A549 (cell line): ENCODE measurements around the gene SLC43A1. TPM values are rescaled to one million over a fixed set of nuclear protein-coding genes. Genes with fewer than 3 reads are reported as not detected.

Experiments used
- ATAC-seq, 2 experiments: fragments of 200-7000 bp in 1 of 2; fragments of >200 bp in 1 of 2; cut with Nextera tagmentation in 1 of 2; cut with Tn5 transposase in 1 of 2; 3 replicates each; pipeline versions ENCODE4 v1.8.0 to v1.9.1; 2018 to 2020; ENCODE audit warnings: mild to moderate bottlenecking in 1 of 2, moderate library complexity in 1 of 2
- CTCF ChIA-PET: fragments of 300-600 bp; sonication (Branson Sonifier 250); formaldehyde crosslinking; extraction: SDS; loops from one replicate; lab custom pipeline; 2021; ENCODE audit warnings: antibody characterized with exemption, inconsistent platforms; lab: Yijun Ruan, JAX
- POLR2A ChIA-PET: fragments of 350-600 bp; formaldehyde crosslinking; extraction: SDS; loops from one replicate; lab custom pipeline; 2021; ENCODE audit warnings: antibody characterized with exemption, inconsistent platforms; lab: Yijun Ruan, JAX
- DNase-seq, 2 experiments: peaks; one replicate each; pipeline versions ENCODE4 v3.0.0 to v3.0.0-alpha.2; 2011 to 2016; ENCODE audit warnings: low read depth in 1 of 2, low spot score in 1 of 2
- FAIRE-seq: peaks from 2 replicates; lab custom pipeline; 2011; peaks lifted over from hg19 to GRCh38; lab: Jason Lieb, UNC
- H3K27ac ChIP-seq, 2 experiments: fragments of >200 bp; sonication (Bioruptor Twin); formaldehyde crosslinking; 3 replicates each; pipeline ENCODE4 v1.5.1; 2016 to 2017
- H3K4me1 ChIP-seq: fragments of >200 bp; sonication (Bioruptor Twin); formaldehyde crosslinking; 3 replicates; pipeline ENCODE4 v1.6.1; 2016
- H3K4me2 ChIP-seq: fragments of >200 bp; sonication (Bioruptor Twin); formaldehyde crosslinking; 3 replicates; pipeline ENCODE4 v1.6.1; 2016
- H3K4me3 ChIP-seq: fragments of >200 bp; sonication (Bioruptor Twin); formaldehyde crosslinking; 3 replicates; pipeline ENCODE4 v1.5.1; 2016
- H3K9me3 ChIP-seq: fragments of >200 bp; sonication (Bioruptor Twin); formaldehyde crosslinking; 3 replicates; pipeline ENCODE4 v1.6.1; 2016
- BHLHE40 ChIP-seq: IDR thresholded peaks from 2 replicates; pipeline ENCODE4 v1.6.1; 2012; ENCODE audit warnings: low read depth, low read length, inconsistent platforms
- CBX8 ChIP-seq: fragments of 200-600 bp; sonication (generic); IDR thresholded peaks from 2 replicates; pipeline ENCODE4 v1.6.1; 2016
- CTCF ChIP-seq: fragments of >200 bp; sonication (Bioruptor Twin); formaldehyde crosslinking; IDR thresholded peaks from 3 replicates; pipeline ENCODE4 v1.5.1; 2016
- E2F6 ChIP-seq: IDR thresholded peaks from 2 replicates; pipeline ENCODE4 v1.6.1; 2012; ENCODE audit warnings: low read depth, borderline replicate concordance
- EHF ChIP-seq: fragments of 250-450 bp; sonication (Bioruptor Pico); IDR thresholded peaks from 2 replicates; pipeline ENCODE4 v1.5.0; 2020; ENCODE audit warnings: mild to moderate bottlenecking
- FOSL2 ChIP-seq, 2 experiments: fragments of 450-650 bp in 1 of 2; fragments of >200 bp in 1 of 2; sonication (Bioruptor Twin) in 1 of 2; formaldehyde crosslinking; IDR thresholded peaks; 2 replicates each; pipeline versions ENCODE4 v1.5.0 to v1.6.1; 2016 to 2020; ENCODE audit warnings: mild to moderate bottlenecking in 1 of 2, moderate library complexity in 1 of 2
- GATA3 ChIP-seq: IDR thresholded peaks from 2 replicates; pipeline ENCODE4 v1.6.1; 2012; ENCODE audit warnings: borderline replicate concordance
- HES2 ChIP-seq: fragments of >200 bp; sonication (Bioruptor Twin); formaldehyde crosslinking; IDR thresholded peaks from 2 replicates; pipeline ENCODE4 v1.6.1; 2016
- HEYL ChIP-seq: fragments of 250-450 bp; sonication (Bioruptor Pico); IDR thresholded peaks from 2 replicates; pipeline ENCODE4 v1.8.0; 2021; ENCODE audit warnings: mild to moderate bottlenecking, moderate library complexity
- HOXB5 ChIP-seq: fragments of 250-450 bp; sonication (Bioruptor Pico); IDR thresholded peaks from 2 replicates; pipeline ENCODE4 v1.5.0; 2020; ENCODE audit warnings: mild to moderate bottlenecking, moderate library complexity
- JUNB ChIP-seq: fragments of >200 bp; sonication (Bioruptor Twin); formaldehyde crosslinking; IDR thresholded peaks from 2 replicates; pipeline ENCODE4 v1.6.1; 2016
- KDM5A ChIP-seq: fragments of 200-600 bp; sonication (generic); IDR thresholded peaks from 2 replicates; pipeline ENCODE4 v1.6.1; 2016; ENCODE audit warnings: antibody characterized with exemption, mild to moderate bottlenecking
- MAFK ChIP-seq: fragments of 450-650 bp; IDR thresholded peaks from 2 replicates; pipeline ENCODE4 v1.6.1; 2014; ENCODE audit not compliant: partially characterized antibody
- MAZ ChIP-seq: fragments of 150-350 bp; IDR thresholded peaks from 2 replicates; pipeline ENCODE4 v1.6.1; 2014; ENCODE audit warnings: antibody characterized with exemption, low read depth, low read length, borderline replicate concordance
- MYC ChIP-seq: IDR thresholded peaks from 2 replicates; pipeline ENCODE4 v1.6.1; 2012; ENCODE audit warnings: mild to moderate bottlenecking, inconsistent platforms, low read length, improper control_type of control experiment, borderline replicate concordance
- POLR2A ChIP-seq: IDR thresholded peaks from 2 replicates; pipeline ENCODE4 v1.6.1; 2012; ENCODE audit warnings: mild to moderate bottlenecking, low read length
- RAD21 ChIP-seq, 2 experiments: fragments of >200 bp in 1 of 2; sonication (Bioruptor Twin) in 1 of 2; formaldehyde crosslinking in 1 of 2; IDR thresholded peaks in 1 of 2; conservative IDR thresholded peaks in 1 of 2; 2 replicates in 1 of 2; 3 replicates in 1 of 2; pipeline ENCODE4 v1.6.1; 2012 to 2018; ENCODE audit warnings: inconsistent platforms in 1 of 2
- RCOR1 ChIP-seq: fragments of 150-350 bp; IDR thresholded peaks from 2 replicates; pipeline ENCODE4 v1.6.1; 2014; ENCODE audit warnings: antibody characterized with exemption, low read length, low read depth
- RFX5 ChIP-seq: fragments of 450-650 bp; IDR thresholded peaks from 2 replicates; pipeline ENCODE4 v1.7.1; 2014; ENCODE audit warnings: antibody characterized with exemption, mild to moderate bottlenecking, moderate library complexity
- RNF2 ChIP-seq: fragments of 200-600 bp; sonication (generic); IDR thresholded peaks from 2 replicates; pipeline ENCODE4 v1.6.1; 2016; ENCODE audit warnings: low read depth, mild to moderate bottlenecking, antibody characterized with exemption, moderate library complexity, borderline replicate concordance
- SREBF2 ChIP-seq: fragments of 450-650 bp; IDR thresholded peaks from 2 replicates; pipeline ENCODE4 v1.6.1; 2014; ENCODE audit warnings: mild to moderate bottlenecking, moderate library complexity
- TP53 ChIP-seq: fragments of 250-450 bp; sonication (Bioruptor Pico); IDR thresholded peaks from 2 replicates; pipeline ENCODE4 v1.5.0; 2021; ENCODE audit warnings: mild to moderate bottlenecking, moderate library complexity
- ZFP36 ChIP-seq: fragments of 450-650 bp; IDR thresholded peaks from 2 replicates; pipeline ENCODE4 v1.6.1; 2014; ENCODE audit warnings: borderline replicate concordance; ENCODE audit not compliant: partially characterized antibody
- ZNF302 ChIP-seq: fragments of 250-450 bp; sonication (Bioruptor Pico); IDR thresholded peaks from 2 replicates; pipeline ENCODE4 v1.9.0; 2021; ENCODE audit warnings: inconsistent platforms, mild to moderate bottlenecking, moderate library complexity
- ZSCAN20 ChIP-seq: fragments of 250-450 bp; sonication (Bioruptor Pico); IDR thresholded peaks from 2 replicates; pipeline ENCODE4 v1.8.0; 2022; ENCODE audit warnings: mild to moderate bottlenecking, moderate library complexity
- WGBS: methylation state at CpG from one replicate; pipeline ENCODE4 v1.1.6; 2017; ENCODE audit errors: missing lambda C conversion rate; 5-methylcytosine and 5-hydroxymethylcytosine counted together
- polyA plus RNA-seq, 4 experiments: library from polyadenylated mRNA; depleted of rRNA in 3 of 4; stranded (reverse); fragments of >200 nt; fragmentation: RNase III in 1 of 4; extraction: RNeasy Plus Mini Kit Qiagen cat#74134 plus additional on column Dnase treatment in 1 of 4; gene quantifications; 2 replicates in 3 of 4; 3 replicates in 1 of 4; pipeline ENCODE4 v1.2.3, GENCODE V29; 2011 to 2017
- TF ChIP-seq, protein P1 (sequence below): IDR thresholded peaks from 2 replicates; pipeline ENCODE4 v1.6.1; 2012
- TF ChIP-seq, protein P2 (sequence below): fragments of 250-450 bp; sonication (Bioruptor Pico); IDR thresholded peaks from 2 replicates; pipeline ENCODE4 v1.5.0; 2020; ENCODE audit warnings: low read depth, mild to moderate bottlenecking, moderate library complexity

The SLC43A1 gene
- polyA plus RNA-seq, 2 of the 4 experiments (the other 2 are of a cell fraction): 1.0 to 4.6 TPM

DNA sequence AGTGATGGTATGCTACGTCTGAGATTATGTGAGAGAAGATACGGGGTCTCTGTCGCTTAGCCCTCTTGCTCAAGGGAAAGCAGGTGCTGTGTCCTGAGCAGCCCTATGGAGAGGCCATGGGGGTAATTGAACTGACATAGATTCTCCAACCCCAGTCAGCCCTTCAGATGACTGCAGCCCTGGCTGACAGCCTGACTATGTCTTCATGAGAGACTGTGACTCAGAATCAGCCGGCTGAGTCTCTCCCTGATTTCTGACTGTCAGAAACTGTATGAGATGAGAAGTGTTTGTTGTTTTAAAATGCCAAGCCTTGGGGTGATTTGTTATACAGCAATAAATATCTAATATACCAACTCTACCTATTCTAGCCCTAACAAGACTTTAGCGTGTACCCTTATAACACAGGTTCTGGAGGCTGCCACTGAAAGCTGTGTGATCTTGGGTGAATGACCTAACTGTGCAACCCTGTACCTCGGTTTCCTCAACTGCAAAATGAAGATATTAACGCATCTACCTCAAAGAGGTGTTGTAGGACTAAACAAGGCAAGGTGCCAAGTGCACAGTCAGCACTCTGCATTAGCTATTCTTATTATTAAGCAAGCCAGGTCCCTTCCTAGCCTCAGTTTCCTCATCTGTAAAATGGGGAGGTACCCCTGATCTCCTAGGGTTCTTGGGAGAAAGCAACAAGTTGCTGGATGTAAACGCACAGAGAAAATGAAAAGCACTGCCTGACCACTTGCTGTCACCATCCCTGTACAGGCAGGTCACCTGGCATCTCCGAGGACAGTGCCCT is 24.9 kb downstream of the SLC43A1 start:
- FAIRE-seq: no peak
- ChIA-PET CTCF (interaction anchor here (0.5 to 22.5 kb wide), 11 partner anchors 9 to 297 kb away, joined by 3 to 299 read pairs (median 3); partner anchors contain the start of genes RTN4RL2 and TIMM10), POLR2A (no interaction called here)
- Histone ChIP-seq H3K27ac (no peak overlapping the region), H3K4me2 (no peak overlapping the region), H3K4me1 (peaks cover 7% of the 10 kb centered on the region), H3K9me3 (no peaks in the 10 kb centered on the region), H3K4me3 (no peak overlapping the region)
- ATAC-seq: peak; percentile 20 to 64; a peak in 4 of 6 replicates
- 69% methylated on average over 9 of the region's 9 CpGs for WGBS
- no peak for DNase-seq
- TF ChIP-seq MAFK: peak; percentile 80
- TF ChIP-seq HEYL: no peak

DNA sequence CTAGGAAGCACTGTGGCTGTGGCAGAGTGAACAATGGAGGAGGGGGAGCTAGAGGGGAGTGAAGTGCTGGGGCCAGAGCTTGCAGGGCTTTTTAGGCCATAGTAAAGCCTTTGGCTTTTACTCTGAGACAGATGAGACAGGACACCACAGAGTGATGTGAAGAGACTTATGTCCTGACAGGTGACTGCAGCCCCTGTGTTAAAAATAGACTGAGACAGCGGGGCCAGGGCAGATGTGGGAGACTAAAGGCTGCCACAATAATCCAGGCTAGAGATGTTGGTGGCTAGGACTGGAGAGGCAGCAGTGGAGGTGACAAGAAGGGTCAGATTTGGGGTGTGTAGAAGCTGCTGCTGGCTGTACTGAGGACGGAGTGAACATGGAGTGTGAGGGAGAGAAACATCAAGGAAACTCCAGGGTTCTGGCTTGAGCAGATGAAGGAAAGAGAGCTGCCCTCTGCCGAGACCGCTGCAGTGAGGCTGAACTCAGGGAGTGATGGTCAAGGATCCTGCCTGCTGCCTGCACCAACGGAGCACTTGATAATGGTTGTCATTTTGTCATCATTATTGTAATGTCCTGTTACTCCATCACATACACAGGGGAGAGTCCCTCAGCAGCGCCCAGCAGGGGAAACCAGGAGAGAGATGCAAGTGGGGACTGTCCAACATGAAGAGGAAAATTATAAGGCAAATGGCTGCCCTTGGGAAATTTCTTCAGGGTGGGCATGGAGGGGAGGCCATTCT is 27.4 kb downstream of the SLC43A1 start:
- no peak for FAIRE-seq
- ChIA-PET CTCF (interaction anchor here (0.8 to 22.5 kb wide), 8 partner anchors 7 to 156 kb away, joined by 3 to 299 read pairs (median 6); partner anchors contain the start of genes RTN4RL2 and TIMM10), POLR2A (no interaction called here)

DNA sequence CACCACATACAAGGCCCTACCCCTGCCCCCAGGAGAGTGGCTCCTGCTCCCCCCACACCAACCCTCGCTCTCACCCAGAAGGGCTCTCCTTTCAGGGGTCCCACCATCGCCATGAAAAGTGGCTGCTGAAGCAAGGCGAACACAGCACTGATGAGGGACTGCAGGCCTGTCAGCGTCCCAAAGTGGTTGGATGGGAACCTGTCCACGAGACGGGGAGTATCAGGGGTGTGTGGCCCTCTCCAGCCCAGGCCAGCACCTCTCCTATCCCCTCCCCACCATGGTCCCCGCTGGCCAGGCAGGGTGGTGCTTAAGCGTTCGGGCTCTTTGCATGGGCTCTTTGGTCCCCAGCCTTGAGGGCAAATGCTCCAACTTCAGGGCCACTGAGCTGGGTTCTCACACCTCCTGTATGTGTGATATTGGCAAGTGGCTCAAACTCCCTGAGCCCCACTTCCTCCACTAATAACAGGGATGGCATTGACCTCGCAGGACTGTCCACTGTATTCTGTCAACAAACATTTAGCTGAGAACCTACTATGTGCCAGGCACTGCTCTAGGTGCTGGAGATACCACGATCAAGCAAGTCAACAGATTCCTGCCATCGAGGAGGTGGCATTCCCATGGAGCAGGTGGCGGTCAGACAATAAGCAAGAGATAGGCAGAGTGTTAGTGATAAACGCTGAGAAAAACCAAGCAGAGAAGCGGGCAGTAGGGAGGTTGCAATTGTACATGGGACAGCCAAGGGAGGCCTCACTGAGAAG is 28.3 kb downstream of the SLC43A1 start:
- POLR2A ChIA-PET: no interaction called here
- FAIRE-seq: no peak

More for the DNA sequence above, 27.4 kb downstream of the SLC43A1 start:
- Histone ChIP-seq H3K27ac (no peak overlapping the region), H3K4me2 (no peak overlapping the region), H3K9me3 (no peaks in the 10 kb centered on the region), H3K4me3 (no peak overlapping the region), H3K4me1 (peaks cover 3% of the 10 kb centered on the region; the same call in 1 of the 3 replicates)
- WGBS: 69% methylated on average over 6 of the region's 6 CpGs
- DNase-seq: no peak
- ATAC-seq: no peak
- TF ChIP-seq RAD21 (conservative IDR thresholded peaks at IDR 0.05 in 1 of 2, IDR thresholded peaks at IDR 0.05 in 1 of 2): no peak
- no peak for TF ChIP-seq EHF (CRISPR knock-in tag)
- no peak for TF ChIP-seq HOXB5
- no peak for TF ChIP-seq MAZ
- TF ChIP-seq HES2: no peak
- no peak for TF ChIP-seq BHLHE40
- TF ChIP-seq E2F6: no peak
- TF ChIP-seq FOSL2 (IDR thresholded peaks at IDR 0.05): no peak
- TF ChIP-seq FOSL2 (CRISPR knock-in tag; IDR thresholded peaks at IDR 0.05): no peak
- TF ChIP-seq ZFP36: no peak
- TF ChIP-seq CBX8: no peak
- TF ChIP-seq RFX5: no peak
- no peak for TF ChIP-seq ZSCAN20

More for the DNA sequence above, 28.3 kb downstream of the SLC43A1 start:
- H3K27ac ChIP-seq: no peak overlapping the region
- 74% methylated on average over 14 of the region's 15 CpGs for WGBS
- H3K9me3 ChIP-seq: no peaks in the 10 kb centered on the region
- no peak for TF ChIP-seq TP53 (CRISPR knock-in tag)
- TF ChIP-seq MYC: no peak
- no peak for TF ChIP-seq POLR2A
- TF ChIP-seq RCOR1: no peak
- TF ChIP-seq HEYL: no peak
- TF ChIP-seq GATA3: no peak
- TF ChIP-seq SREBF2: no peak
- TF ChIP-seq KDM5A: no peak
- no peak for TF ChIP-seq RNF2
- no peak for TF ChIP-seq MAFK
- TF ChIP-seq, protein P1, sequence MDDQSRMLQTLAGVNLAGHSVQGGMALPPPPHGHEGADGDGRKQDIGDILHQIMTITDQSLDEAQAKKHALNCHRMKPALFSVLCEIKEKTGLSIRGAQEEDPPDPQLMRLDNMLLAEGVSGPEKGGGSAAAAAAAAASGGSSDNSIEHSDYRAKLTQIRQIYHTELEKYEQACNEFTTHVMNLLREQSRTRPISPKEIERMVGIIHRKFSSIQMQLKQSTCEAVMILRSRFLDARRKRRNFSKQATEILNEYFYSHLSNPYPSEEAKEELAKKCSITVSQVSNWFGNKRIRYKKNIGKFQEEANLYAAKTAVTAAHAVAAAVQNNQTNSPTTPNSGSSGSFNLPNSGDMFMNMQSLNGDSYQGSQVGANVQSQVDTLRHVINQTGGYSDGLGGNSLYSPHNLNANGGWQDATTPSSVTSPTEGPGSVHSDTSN: no peak
- TF ChIP-seq JUNB: no peak
- no peak for TF ChIP-seq EHF (CRISPR knock-in tag)
- no peak for TF ChIP-seq CTCF
- TF ChIP-seq ZNF302 (CRISPR knock-in tag): no peak
- TF ChIP-seq, protein P2, sequence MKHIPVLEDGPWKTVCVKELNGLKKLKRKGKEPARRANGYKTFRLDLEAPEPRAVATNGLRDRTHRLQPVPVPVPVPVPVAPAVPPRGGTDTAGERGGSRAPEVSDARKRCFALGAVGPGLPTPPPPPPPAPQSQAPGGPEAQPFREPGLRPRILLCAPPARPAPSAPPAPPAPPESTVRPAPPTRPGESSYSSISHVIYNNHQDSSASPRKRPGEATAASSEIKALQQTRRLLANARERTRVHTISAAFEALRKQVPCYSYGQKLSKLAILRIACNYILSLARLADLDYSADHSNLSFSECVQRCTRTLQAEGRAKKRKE: no peak
- no peak for DNase-seq
- H3K4me2 ChIP-seq: no peak overlapping the region
- no peak for ATAC-seq
- no peak overlapping the region for H3K4me3 ChIP-seq
- CTCF ChIA-PET: interaction anchor here (1.0 to 22.5 kb wide), 5 partner anchors 15 to 157 kb away, joined by 3 to 299 read pairs (median 4); partner anchors contain the start of genes RTN4RL2 and TIMM10
- peaks cover 10% of the 10 kb centered on the region; the same call in 2 of the 3 replicates for H3K4me1 ChIP-seq
